NCI-H146 treated with DMSO at 0.1 percent for 48 hours (cell line): ENCODE results near the gene FNDC3A.
"Not testable (repeated sequence)": the region's sequence is repeated elsewhere in the genome, so short reads cannot be mapped to it uniquely, and the experiment has no call there.

ENCODE experiments used
- DNase-seq: peaks from one replicate; lab custom pipeline; 2025; ENCODE audit not compliant: unreplicated experiment; lab: John Stamatoyannopoulos, UW

The FNDC3A gene

DNA sequence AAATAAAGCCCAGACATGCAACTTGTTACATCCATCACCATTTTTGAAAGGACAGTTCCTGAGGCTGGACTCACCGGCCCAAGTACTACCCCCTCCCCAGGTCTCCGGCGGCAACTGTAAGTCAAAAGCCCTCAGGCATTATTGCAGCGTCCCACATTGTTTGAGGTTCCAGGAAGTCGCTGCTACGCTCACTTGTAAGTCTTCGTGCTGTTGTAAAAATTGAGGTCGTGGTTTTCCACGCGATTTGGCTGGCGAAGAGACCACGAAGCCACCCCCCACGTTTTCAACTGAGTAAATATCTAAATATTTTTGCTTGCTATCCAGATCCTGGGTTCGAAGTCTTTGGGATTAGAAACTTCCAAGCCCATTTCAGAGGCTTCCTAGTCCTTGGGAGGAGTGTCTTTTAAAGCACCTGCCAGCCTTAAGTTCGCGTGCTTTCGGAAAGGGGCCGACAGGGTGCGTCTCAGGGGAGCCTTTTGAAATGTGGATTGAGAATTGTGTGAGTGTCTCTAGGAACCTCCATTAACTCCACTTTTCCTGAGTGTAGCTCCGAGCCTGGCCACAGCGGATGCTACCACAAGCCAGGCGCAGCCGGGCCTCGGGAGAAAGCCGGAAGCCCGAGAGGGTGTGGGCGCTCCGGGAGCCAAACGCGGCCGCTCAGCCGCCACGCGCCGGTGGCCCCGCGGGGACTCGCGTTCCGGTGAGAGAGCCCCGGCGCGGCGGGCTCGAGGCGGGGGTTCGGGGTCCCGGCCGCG lies 434 bp upstream of the FNDC3A start:
- peak; percentile 69 for DNase-seq

DNA sequence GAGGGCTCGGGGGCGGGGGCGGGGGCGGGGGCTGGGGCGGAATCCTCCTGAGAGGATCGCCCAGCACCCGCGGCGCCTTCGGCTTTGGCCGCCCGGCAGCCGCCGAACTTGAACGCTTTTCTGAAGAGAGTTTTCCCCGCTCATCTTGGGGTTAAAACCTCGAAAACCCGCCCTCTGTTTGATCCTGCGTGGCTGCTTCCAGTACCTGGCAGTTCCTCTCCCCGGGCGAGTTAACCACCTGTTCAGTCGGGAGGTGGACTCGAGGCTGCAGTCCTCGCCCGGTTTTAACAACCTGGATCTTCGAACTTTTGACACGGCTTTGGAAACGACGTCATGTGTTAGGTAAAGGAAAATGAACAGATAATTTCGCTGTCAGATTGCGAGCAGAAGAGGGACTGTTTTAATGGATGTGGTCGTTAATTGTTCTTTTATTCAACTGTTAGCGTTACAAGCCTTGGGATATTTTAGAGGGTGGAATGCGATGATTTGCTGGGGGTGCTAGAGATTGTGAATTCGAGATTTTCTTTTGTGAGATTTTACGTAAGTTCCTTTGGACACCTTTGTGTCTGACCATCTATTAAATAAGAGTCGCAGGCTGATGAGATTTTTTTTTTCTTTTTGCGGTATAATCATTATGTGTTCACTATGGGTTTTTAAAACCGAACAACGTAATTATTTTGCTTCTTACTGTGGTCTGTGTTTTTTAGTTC lies 1.0 kb downstream of the FNDC3A start:
- DNase-seq = peak; percentile 86

GRCh38 chr13:48977286-48977625 lies 1.5 kb downstream of the FNDC3A start:
- no peak for DNase-seq

- DNase-seq = no peak
These were observed 2.3 kb downstream of the FNDC3A start for GRCh38 chr13:48977973-48978372.

- no peak for DNase-seq
These were observed 3.4 kb downstream of the FNDC3A start for GRCh38 chr13:48978942-48979601.

- no peak for DNase-seq
These were observed 4.2 kb downstream of the FNDC3A start for GRCh38 chr13:48979892-48980291.

DNA sequence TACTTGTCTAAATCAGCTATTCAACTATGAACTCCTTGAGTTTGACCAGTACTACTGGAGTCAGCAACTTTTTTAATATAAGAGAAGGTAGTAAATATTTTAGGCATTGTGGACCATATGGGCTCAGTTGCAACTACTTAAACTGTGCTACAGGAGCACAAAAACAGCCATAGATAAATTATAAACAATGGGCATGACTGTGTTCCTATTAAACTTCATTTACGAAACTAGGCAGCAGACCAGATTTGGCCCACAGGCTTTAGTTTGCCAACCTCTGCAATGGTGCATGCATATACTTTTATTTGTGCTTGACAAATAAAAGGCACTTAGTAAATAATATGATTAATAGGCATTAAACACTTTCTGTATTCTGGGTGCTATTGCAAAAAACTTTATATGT lies 7.6 kb downstream of the FNDC3A start:
- no peak for DNase-seq

GRCh38 chr13:48985756-48986155 lies 10.0 kb downstream of the FNDC3A start:
- DNase-seq = no peak

GRCh38 chr13:48990900-48991299 lies 15.2 kb downstream of the FNDC3A start:
- no peak for DNase-seq

GRCh38 chr13:48993150-48993549 lies 17.4 kb downstream of the FNDC3A start:
- DNase-seq = no peak

DNA sequence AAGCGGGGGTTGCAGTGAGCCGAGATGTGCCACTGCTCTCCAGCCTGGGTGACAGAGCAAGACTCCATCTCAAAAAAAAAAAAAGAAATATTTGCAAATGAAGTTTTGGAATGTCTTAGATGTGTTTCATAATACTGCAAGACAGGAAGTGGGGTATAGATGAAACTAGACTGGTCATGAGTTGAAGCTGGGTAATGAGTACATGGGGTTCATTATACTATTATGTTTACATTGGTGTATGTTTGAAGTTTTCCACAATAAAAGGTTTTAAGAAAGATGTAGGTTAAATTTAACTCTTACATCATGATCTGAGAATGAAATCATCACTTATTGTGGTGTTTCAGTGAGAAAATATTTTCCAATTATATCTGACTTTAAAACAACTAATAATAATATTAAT lies 19.0 kb downstream of the FNDC3A start:
- no peak for DNase-seq

DNA sequence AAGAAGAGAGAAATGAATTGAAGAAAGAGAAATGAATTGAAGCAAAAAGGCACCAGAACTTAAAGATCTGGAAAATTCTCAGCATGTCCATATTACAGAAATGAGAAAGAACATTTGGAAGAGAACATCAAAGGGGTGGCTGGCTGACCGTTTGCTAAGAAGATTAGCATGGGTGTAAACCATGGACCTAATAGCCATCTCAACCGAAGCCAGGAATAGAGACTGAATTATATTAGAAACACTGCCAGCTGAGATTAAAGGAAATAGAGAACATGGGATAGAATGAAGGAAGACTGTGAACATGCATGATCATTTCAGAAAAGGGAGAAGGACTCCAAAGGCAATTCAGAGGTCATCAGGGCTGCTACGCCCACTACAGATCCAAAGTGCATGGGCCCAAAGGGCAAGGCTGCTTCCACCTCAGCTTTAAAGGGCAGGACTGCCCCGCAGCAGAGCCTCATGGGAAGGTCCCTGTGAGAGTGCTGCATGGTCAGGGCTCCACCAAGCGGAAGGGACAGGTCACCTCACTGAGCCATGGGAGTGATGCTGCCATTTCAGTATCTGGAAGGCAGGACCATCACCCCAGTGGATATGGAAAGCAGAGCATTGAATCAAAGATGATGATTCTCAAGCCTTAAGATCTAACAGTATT lies 23.1 kb downstream of the FNDC3A start:
- DNase-seq = no peak

DNA sequence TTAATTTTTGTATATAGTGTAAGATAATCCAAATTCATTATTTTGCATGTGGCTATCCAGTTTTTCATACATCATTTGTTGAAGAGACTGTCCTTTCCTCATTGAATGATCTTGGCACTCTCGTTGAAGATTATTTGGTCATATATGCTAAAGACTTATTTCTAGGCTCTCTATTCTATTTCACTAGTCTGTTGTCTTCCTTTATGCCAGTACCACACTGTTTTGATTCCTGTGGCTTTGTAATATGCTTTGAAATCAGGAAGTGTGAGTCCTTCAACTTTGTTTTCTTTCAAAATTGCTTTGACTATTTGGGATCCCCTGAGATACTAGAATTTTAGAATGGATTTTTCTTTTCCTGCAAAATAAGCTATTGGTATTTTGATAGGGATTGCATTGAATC lies 24.5 kb downstream of the FNDC3A start:
- no peak for DNase-seq

DNA sequence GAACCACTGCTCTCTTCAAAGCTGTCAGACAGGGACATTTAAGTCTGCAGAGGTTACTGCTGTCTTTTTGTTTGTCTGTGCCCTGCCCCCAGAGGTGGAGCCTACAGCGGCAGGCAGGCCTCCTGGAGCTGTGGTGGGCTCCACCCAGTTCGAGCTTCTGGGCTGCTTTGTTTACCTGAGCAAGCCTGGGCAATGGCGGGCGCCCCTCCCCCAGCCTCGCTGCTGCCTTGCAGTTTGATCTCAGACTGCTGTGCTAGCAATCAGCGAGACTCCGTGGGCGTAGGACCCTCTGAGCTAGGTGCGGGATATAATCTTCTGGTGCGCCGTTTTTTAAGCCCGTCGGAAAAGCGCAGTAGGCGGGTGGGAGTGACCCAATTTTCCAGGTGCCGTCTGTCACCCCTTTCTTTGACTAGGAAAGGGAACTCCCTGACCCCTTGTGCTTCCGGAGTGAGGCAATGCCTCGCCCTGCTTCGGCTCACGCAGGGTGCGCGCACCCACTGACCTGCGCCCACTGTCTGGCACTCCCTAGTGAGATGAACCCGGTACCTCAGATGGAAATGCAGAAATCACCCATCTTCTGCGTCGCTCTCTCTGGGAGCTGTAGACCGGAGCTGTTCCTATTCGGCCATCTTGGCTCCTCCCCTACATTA lies 43.4 kb downstream of the FNDC3A start:
- not testable (repeated sequence) for DNase-seq

DNA sequence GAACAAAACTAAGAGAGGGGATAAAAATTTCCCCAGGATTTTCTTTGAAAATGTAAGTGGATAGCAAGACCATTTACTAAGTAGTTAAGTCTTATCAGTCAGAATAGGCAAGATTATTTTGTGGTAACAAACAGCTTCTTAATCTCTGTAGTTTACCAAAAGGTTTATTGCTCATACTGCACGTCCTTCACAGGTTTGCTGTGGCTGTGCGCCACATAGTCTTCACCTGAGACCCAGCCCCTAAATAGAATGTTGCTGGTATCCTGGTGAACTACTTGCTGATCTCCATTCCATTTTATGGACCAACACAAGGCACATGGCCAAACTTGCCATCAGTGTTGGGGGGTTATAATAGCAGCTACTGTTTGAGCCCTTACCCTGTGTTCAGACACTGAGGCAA lies 44.6 kb downstream of the FNDC3A start:
- DNase-seq = no peak

DNA sequence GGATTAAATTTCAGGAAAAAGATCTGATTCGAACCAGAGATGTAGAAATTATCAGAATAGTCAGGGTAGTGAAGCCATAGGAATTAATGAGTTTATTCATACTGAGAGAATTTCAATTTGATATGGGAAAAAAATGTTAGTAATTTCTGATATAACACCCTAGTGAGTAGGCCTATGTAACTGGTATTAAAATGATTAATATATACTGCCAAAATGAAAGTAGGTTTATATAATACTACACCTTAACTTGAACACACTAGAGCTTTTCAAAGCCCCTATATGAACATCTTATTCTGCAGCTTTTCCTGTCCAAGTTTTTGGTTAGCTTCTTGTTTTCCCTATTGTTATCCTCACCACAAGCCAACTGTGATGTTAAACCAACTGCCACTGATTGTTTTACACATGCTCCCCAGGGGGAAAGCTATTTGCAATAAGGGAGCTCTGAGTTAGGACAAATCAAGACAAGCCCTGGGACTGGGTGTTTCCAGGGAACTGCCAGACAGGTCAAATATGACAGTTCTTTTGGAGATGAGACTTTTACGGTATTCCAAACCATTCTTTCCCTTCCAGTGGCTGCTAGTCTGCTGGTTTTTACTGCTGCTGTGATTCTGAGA lies 45.3 kb downstream of the FNDC3A start:
- no peak for DNase-seq

DNA sequence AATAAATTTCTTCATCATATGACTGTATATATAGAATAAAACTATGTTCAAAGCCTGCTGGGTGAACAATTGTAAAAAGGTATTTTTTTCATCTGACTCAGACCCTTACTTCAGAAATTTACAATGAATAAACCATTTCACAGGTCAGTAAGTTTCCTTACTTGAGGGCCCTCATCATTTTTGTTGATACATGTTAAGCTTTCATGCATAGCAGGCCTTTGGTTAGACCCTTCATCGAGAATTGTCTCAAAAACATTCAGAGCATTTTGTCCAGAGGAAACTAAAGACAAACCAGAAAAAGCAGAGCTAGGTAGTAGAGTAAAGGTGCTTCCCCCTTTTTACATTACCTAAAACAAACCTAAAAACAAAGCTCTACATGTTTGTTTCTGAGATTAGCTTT lies 46.2 kb downstream of the FNDC3A start:
- DNase-seq = no peak

- DNase-seq = no peak
These were observed 46.9 kb downstream of the FNDC3A start for GRCh38 chr13:49022472-49023144.

- DNase-seq = no peak
These were observed 47.7 kb downstream of the FNDC3A start for GRCh38 chr13:49023431-49023830.

- DNase-seq = no peak
These were observed 51.1 kb downstream of the FNDC3A start for GRCh38 chr13:49026851-49027250.
